SK-N-SH (cell line): ENCODE measurements around the gene NOTCH3. TPM values are rescaled to one million over a fixed set of nuclear protein-coding genes. Genes with fewer than 3 reads are reported as not detected.

Experiments
- CTCF ChIA-PET: fragments of 300-600, 350-600 bp; formaldehyde crosslinking; extraction: SDS; loops from one replicate; lab custom pipeline; 2021; lab: Yijun Ruan, JAX
- POLR2A ChIA-PET: fragments of 350-600 bp; sonication (Branson Sonifier 250); formaldehyde crosslinking; extraction: SDS; loops from one replicate; lab custom pipeline; 2020; ENCODE audit warnings: antibody characterized with exemption, inconsistent platforms; lab: Yijun Ruan, JAX
- DNase-seq: peaks from one replicate; pipeline ENCODE4 v3.0.0; 2012
- H2AFZ ChIP-seq: fragments of 200-600 bp; sonication (generic); 2 replicates; pipeline ENCODE4 v1.8.1; 2016; ENCODE audit warnings: antibody characterized with exemption, mild to moderate bottlenecking, low read depth
- H3F3A ChIP-seq: fragments of 200-600 bp; sonication (generic); replicated peaks from 2 replicates; pipeline ENCODE3; 2016; ENCODE audit warnings: antibody characterized with exemption, mild to moderate bottlenecking; ENCODE audit not compliant: insufficient read depth
- H3K27ac ChIP-seq, 2 experiments: fragments of 200-500 bp in 1 of 2; fragments of 200-600 bp in 1 of 2; sonication (Bioruptor generic) in 1 of 2; sonication (generic), shearing (Covaris generic) in 1 of 2; 2 replicates each; pipeline versions ENCODE4 v1.5.1 to v1.6.1; 2014 to 2016; ENCODE audit warnings: low read depth in 2 of 2, inconsistent platforms in 1 of 2, low read length in 1 of 2, mild to moderate bottlenecking in 1 of 2, mixed read lengths in 1 of 2
- H3K27me3 ChIP-seq: fragments of 200-600 bp; sonication (generic), shearing (Covaris generic); 2 replicates; pipeline ENCODE4 v1.6.1; 2016; ENCODE audit warnings: mixed run types; ENCODE audit not compliant: insufficient read depth
- H3K36me3 ChIP-seq, 2 experiments: fragments of 200-500 bp in 1 of 2; fragments of 200-600 bp in 1 of 2; sonication (Bioruptor generic) in 1 of 2; sonication (generic) in 1 of 2; replicated peaks in 1 of 2; 2 replicates each; pipeline versions ENCODE3 to v1.5.1; 2014 to 2016; ENCODE audit warnings: low read length in 1 of 2, mild to moderate bottlenecking in 1 of 2; ENCODE audit not compliant: insufficient read depth in 2 of 2, control insufficient read depth in 1 of 2
- H3K4me1 ChIP-seq, 2 experiments: fragments of 200-500 bp in 1 of 2; fragments of 200-600 bp in 1 of 2; sonication (Bioruptor generic) in 1 of 2; sonication (generic), shearing (Covaris generic) in 1 of 2; 2 replicates each; pipeline versions ENCODE4 v1.5.1 to v1.6.1; 2014 to 2016; ENCODE audit warnings: low read depth in 1 of 2, low read length in 1 of 2, mixed run types in 1 of 2; ENCODE audit not compliant: insufficient read depth in 2 of 2, control insufficient read depth in 1 of 2
- H3K4me2 ChIP-seq: fragments of 200-600 bp; sonication (generic), shearing (Covaris generic); 2 replicates; pipeline ENCODE4 v1.6.1; 2017; ENCODE audit warnings: mixed run types
- H3K4me3 ChIP-seq, 2 experiments: fragments of 200-500 bp in 1 of 2; fragments of 200-600 bp in 1 of 2; sonication (Bioruptor generic) in 1 of 2; sonication (generic), shearing (Covaris generic) in 1 of 2; 2 replicates each; pipeline versions ENCODE4 v1.5.1 to v1.8.1; 2014 to 2016; ENCODE audit warnings: low read depth in 2 of 2, inconsistent platforms in 1 of 2, low read length in 1 of 2, mild to moderate bottlenecking in 1 of 2, mixed read lengths in 1 of 2, moderate library complexity in 1 of 2
- H3K79me2 ChIP-seq: fragments of 200-600 bp; sonication (generic); 2 replicates; pipeline ENCODE4 v1.8.1; 2017; ENCODE audit warnings: mild to moderate bottlenecking; ENCODE audit not compliant: insufficient read depth
- H3K9ac ChIP-seq: fragments of 200-600 bp; sonication (generic); 2 replicates; pipeline ENCODE4 v1.6.1; 2017; ENCODE audit warnings: mixed run types
- H3K9me2 ChIP-seq: fragments of 200-600 bp; sonication (generic); 2 replicates; pipeline ENCODE4 v1.6.1; 2017; ENCODE audit warnings: mixed run types
- H3K9me3 ChIP-seq: fragments of 200-600 bp; sonication (generic); 2 replicates; pipeline ENCODE4 v1.6.1; 2017; ENCODE audit warnings: mixed run types, mild to moderate bottlenecking, moderate library complexity
- H4K20me1 ChIP-seq: fragments of 200-600 bp; sonication (generic); 2 replicates; pipeline ENCODE4 v1.6.1; 2017; ENCODE audit warnings: mild to moderate bottlenecking, mixed run types; ENCODE audit not compliant: insufficient read depth
- FOXJ3 ChIP-seq: sonication (generic); formaldehyde crosslinking; IDR thresholded peaks from 2 replicates; pipeline ENCODE4 v1.5.1; 2020; ENCODE audit warnings: mild to moderate bottlenecking, missing genetic modification reagents
- NRF1 ChIP-seq: IDR thresholded peaks from 2 replicates; pipeline ENCODE4 v1.6.1; 2012; ENCODE audit warnings: low read depth, mild to moderate bottlenecking, low read length
- RXRA ChIP-seq: IDR thresholded peaks from 2 replicates; pipeline ENCODE4 v1.4.0; 2012; ENCODE audit warnings: low read depth, mild to moderate bottlenecking, borderline replicate concordance
- SMC3 ChIP-seq: IDR thresholded peaks from 2 replicates; pipeline ENCODE4 v1.6.1; 2012; ENCODE audit warnings: low read depth, low read length, improper control_type of control experiment
- TAF1 ChIP-seq: IDR thresholded peaks from 2 replicates; pipeline ENCODE4 v1.6.1; 2012; ENCODE audit warnings: low read depth, mild to moderate bottlenecking, low read length, moderate library complexity, borderline replicate concordance
- WGBS: methylation state at CpG from one replicate; pipeline ENCODE4 v1.1.6; 2017; ENCODE audit warnings: low lambda C conversion rate; 5-methylcytosine and 5-hydroxymethylcytosine counted together
- polyA plus RNA-seq, 3 experiments: library from polyadenylated mRNA; depleted of rRNA; stranded (reverse); fragments of >200 nt; gene quantifications; 2 replicates each; pipeline ENCODE4 v1.2.3, GENCODE V29; 2012
- TF ChIP-seq, protein P1 (sequence below): fragments of 150-350 bp; IDR thresholded peaks from 2 replicates; pipeline ENCODE4 v1.6.1; 2016; ENCODE audit warnings: mild to moderate bottlenecking, low read depth, low read length
- TF ChIP-seq, protein P2 (sequence below): fragments of 200-600 bp; sonication (generic); IDR thresholded peaks from 2 replicates; pipeline ENCODE4 v1.6.1; 2017; ENCODE audit warnings: antibody characterized with exemption, mild to moderate bottlenecking, moderate library complexity
- TF ChIP-seq, protein P3 (sequence below): IDR thresholded peaks from 2 replicates; pipeline ENCODE4 v1.4.0; 2012; ENCODE audit warnings: low read depth, borderline replicate concordance
- TF ChIP-seq, protein P4 (sequence below): fragments of 150-350 bp; IDR thresholded peaks from 2 replicates; pipeline ENCODE4 v1.6.1; 2017; ENCODE audit warnings: antibody characterized with exemption, low read length, low read depth, borderline replicate concordance
- TF ChIP-seq, protein P5 (sequence below): IDR thresholded peaks from 2 replicates; pipeline ENCODE4 v1.4.0; 2012; ENCODE audit warnings: low read depth, borderline replicate concordance
- TF ChIP-seq, protein P6 (sequence below): IDR thresholded peaks from 2 replicates; pipeline ENCODE4; 2012
- TF ChIP-seq, protein P7 (sequence below): IDR thresholded peaks from 2 replicates; pipeline ENCODE4 v1.4.0; 2012; ENCODE audit warnings: low read depth

The NOTCH3 gene
- polyA plus RNA-seq, 1 of the 3 experiments (the other 2 are of a cell fraction) = 7.0 TPM

DNA sequence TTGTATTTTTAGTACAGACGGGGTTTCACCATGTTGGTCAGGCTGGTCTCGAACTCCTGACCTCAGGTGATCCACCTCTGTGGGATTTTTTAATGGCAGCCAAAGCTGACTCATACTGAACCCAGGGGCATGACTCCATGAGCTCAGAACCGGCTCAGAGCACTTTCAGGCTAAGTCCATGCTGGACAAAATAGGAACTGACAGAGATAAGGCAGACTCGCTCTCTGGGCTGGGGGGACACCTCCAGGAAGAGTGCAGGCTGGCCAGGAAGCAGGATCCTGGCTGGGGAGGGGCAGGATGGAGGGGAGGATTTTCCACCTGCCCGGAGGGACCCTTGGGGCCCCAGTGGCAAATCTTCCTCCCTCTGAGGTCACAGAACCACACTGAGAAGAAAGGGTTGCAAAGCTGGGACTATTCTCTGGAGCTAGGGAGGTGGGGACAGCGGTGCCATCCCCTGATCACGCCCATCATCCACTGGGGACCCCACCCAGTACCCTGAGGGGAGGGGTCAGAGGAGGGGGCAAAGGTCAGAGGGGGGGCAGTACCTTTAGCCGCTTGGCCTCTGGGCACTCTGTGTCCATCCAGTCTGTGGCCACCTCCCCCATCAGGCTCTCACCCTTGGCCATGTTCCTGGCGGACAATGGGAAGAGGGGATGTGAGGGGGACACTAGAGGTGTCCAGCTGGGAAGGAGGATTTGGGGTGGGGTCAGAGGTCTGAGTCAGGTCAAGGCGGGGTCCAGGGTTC lies 31.1 kb downstream of the NOTCH3 start:
- CTCF ChIA-PET = interaction anchor here (0.6 to 1.4 kb wide), 2 partner anchors 15 to 284 kb away, joined by 3 to 8 read pairs; no protein-coding TSS in a partner anchor

DNA sequence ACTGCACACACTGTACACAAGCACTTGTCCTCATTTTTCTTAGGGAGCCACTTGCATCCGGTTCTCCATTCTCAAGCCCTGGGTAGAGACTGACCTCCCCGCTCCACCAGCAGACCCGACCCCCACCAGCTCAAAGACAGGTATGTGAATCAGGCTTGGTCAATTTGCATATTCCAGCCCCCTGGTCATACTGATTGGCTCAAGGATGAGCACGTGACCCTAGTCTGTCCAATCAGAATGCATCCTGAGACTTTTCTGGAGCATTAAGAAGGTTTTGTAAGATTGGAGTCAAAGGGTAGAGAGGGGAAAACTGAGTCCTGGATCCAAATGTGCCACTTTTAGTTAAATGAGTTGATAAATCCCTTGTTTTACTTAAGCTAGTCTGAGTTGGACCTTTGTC lies 34.1 kb downstream of the NOTCH3 start:
- DNase-seq = no peak
- POLR2A ChIA-PET = no interaction called here
- H3K9ac ChIP-seq = no peak overlapping the region
- H3K27me3 ChIP-seq = no peaks in the 10 kb centered on the region
- 50% methylated on average over 4 of the region's 4 CpGs for WGBS
- H3F3A ChIP-seq = no peaks in the 10 kb centered on the region
- no peaks in the 10 kb centered on the region for H3K9me2 ChIP-seq
- peaks cover 4 to 11% of the 10 kb centered on the region in 2 experiments for H3K36me3 ChIP-seq
- H4K20me1 ChIP-seq = no peaks in the 10 kb centered on the region
- H3K4me2 ChIP-seq = no peak overlapping the region
- H3K9me3 ChIP-seq = no peaks in the 10 kb centered on the region
- H3K4me3 ChIP-seq = no peak overlapping the region
- CTCF ChIA-PET = interaction anchor here (0.6 to 3.0 kb wide), 3 partner anchors 10 to 75 kb away, joined by 3 to 19 read pairs (median 4); no protein-coding TSS in a partner anchor
- no peaks in the 10 kb centered on the region for H3K4me1 ChIP-seq
- H3K27ac ChIP-seq = no peak overlapping the region
- H3K79me2 ChIP-seq = no peaks in the 10 kb centered on the region
- H2AFZ ChIP-seq = no peak overlapping the region
- no peak for TF ChIP-seq NRF1
- TF ChIP-seq, protein P1, sequence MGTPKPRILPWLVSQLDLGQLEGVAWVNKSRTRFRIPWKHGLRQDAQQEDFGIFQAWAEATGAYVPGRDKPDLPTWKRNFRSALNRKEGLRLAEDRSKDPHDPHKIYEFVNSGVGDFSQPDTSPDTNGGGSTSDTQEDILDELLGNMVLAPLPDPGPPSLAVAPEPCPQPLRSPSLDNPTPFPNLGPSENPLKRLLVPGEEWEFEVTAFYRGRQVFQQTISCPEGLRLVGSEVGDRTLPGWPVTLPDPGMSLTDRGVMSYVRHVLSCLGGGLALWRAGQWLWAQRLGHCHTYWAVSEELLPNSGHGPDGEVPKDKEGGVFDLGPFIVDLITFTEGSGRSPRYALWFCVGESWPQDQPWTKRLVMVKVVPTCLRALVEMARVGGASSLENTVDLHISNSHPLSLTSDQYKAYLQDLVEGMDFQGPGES = no peak
- no peak for TF ChIP-seq TAF1
- TF ChIP-seq RXRA = no peak
- TF ChIP-seq, protein P2, sequence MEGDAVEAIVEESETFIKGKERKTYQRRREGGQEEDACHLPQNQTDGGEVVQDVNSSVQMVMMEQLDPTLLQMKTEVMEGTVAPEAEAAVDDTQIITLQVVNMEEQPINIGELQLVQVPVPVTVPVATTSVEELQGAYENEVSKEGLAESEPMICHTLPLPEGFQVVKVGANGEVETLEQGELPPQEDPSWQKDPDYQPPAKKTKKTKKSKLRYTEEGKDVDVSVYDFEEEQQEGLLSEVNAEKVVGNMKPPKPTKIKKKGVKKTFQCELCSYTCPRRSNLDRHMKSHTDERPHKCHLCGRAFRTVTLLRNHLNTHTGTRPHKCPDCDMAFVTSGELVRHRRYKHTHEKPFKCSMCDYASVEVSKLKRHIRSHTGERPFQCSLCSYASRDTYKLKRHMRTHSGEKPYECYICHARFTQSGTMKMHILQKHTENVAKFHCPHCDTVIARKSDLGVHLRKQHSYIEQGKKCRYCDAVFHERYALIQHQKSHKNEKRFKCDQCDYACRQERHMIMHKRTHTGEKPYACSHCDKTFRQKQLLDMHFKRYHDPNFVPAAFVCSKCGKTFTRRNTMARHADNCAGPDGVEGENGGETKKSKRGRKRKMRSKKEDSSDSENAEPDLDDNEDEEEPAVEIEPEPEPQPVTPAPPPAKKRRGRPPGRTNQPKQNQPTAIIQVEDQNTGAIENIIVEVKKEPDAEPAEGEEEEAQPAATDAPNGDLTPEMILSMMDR = no peak
- TF ChIP-seq SMC3 = no peak
- TF ChIP-seq, protein P3, sequence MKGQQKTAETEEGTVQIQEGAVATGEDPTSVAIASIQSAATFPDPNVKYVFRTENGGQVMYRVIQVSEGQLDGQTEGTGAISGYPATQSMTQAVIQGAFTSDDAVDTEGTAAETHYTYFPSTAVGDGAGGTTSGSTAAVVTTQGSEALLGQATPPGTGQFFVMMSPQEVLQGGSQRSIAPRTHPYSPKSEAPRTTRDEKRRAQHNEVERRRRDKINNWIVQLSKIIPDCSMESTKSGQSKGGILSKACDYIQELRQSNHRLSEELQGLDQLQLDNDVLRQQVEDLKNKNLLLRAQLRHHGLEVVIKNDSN = no peak
- TF ChIP-seq, protein P4, sequence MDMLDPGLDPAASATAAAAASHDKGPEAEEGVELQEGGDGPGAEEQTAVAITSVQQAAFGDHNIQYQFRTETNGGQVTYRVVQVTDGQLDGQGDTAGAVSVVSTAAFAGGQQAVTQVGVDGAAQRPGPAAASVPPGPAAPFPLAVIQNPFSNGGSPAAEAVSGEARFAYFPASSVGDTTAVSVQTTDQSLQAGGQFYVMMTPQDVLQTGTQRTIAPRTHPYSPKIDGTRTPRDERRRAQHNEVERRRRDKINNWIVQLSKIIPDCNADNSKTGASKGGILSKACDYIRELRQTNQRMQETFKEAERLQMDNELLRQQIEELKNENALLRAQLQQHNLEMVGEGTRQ = no peak

More for the DNA sequence above, 31.1 kb downstream of the NOTCH3 start:
- POLR2A ChIA-PET = no interaction called here
- no peak for TF ChIP-seq SMC3
- TF ChIP-seq, protein P5, sequence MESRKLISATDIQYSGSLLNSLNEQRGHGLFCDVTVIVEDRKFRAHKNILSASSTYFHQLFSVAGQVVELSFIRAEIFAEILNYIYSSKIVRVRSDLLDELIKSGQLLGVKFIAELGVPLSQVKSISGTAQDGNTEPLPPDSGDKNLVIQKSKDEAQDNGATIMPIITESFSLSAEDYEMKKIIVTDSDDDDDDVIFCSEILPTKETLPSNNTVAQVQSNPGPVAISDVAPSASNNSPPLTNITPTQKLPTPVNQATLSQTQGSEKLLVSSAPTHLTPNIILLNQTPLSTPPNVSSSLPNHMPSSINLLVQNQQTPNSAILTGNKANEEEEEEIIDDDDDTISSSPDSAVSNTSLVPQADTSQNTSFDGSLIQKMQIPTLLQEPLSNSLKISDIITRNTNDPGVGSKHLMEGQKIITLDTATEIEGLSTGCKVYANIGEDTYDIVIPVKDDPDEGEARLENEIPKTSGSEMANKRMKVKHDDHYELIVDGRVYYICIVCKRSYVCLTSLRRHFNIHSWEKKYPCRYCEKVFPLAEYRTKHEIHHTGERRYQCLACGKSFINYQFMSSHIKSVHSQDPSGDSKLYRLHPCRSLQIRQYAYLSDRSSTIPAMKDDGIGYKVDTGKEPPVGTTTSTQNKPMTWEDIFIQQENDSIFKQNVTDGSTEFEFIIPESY = no peak
- no peak for TF ChIP-seq FOXJ3
- TF ChIP-seq, protein P4 = no peak
- TF ChIP-seq, protein P6, sequence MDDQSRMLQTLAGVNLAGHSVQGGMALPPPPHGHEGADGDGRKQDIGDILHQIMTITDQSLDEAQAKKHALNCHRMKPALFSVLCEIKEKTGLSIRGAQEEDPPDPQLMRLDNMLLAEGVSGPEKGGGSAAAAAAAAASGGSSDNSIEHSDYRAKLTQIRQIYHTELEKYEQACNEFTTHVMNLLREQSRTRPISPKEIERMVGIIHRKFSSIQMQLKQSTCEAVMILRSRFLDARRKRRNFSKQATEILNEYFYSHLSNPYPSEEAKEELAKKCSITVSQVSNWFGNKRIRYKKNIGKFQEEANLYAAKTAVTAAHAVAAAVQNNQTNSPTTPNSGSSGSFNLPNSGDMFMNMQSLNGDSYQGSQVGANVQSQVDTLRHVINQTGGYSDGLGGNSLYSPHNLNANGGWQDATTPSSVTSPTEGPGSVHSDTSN = no peak
- no peak for TF ChIP-seq NRF1
- TF ChIP-seq, protein P7, sequence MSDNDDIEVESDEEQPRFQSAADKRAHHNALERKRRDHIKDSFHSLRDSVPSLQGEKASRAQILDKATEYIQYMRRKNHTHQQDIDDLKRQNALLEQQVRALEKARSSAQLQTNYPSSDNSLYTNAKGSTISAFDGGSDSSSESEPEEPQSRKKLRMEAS = no peak
- Histone ChIP-seq H4K20me1 (no peaks in the 10 kb centered on the region), H3K27me3 (no peaks in the 10 kb centered on the region), H3K79me2 (no peaks in the 10 kb centered on the region), H3K9ac (no peak overlapping the region), H3K9me2 (no peaks in the 10 kb centered on the region), H3K36me3 (peaks cover 3 to 4% of the 10 kb centered on the region in 2 experiments), H3K4me2 (no peak overlapping the region), H3F3A (no peaks in the 10 kb centered on the region), H3K27ac (no peak overlapping the region), H2AFZ (no peak overlapping the region), H3K4me3 (no peak overlapping the region), H3K4me1 (no peaks in the 10 kb centered on the region), H3K9me3 (no peaks in the 10 kb centered on the region)
- no peak for DNase-seq
- WGBS = 82% methylated on average over 8 of the region's 10 CpGs
